ENCODE data around the gene B4GALNT3. TPM values are rescaled to one million over a fixed set of nuclear protein-coding genes. Genes with fewer than 3 reads are reported as not detected.

The B4GALNT3 gene
- total RNA-seq, 1 experiment from 2014 or later = 23.3 TPM

GRCh38 chr12:607541-608001 is 147.8 kb downstream of the B4GALNT3 start:
- H3K23me2 ChIP-seq (ENCODE audit: insufficient read length, low read depth, low read length, poor library complexity, severe bottlenecking) = no peaks in the 10 kb centered on the region
- no peaks in the 10 kb centered on the region for H3K4me1 ChIP-seq (ENCODE audit: insufficient read depth, low read length)
- no peak for TF ChIP-seq CTCF (conservative IDR thresholded peaks at IDR 0.05)
- Mint-ChIP-seq H3K27ac (peak overlapping the region in 2 of 3 experiments; percentile 37 to 78; a peak in 3 of 7 replicates), H3K4me1 (peaks cover 2 to 8% of the 10 kb centered on the region in 2 experiments; a peak in 3 of 4 replicates), H3K4me3 (no peak overlapping the region), H3K9me3 (no peaks in the 10 kb centered on the region), H3K27me3 (ENCODE audit: low read depth) (peaks cover 2% of the 10 kb centered on the region; the same call in 1 of the 2 replicates), H3K36me3 (ENCODE audit: insufficient read depth in 1 of 3, low read depth in 3 of 3) (no peaks in the 10 kb centered on the region)
- H4K8ac ChIP-seq (replicated peaks; ENCODE audit: insufficient read length, low read depth, low read length) = no peak overlapping the region
- no peak overlapping the region for H3K4me2 ChIP-seq (ENCODE audit: insufficient read depth, insufficient read length, low read length)
- no peak overlapping the region for H2BK20ac ChIP-seq (ENCODE audit: low read depth, low read length, poor library complexity, severe bottlenecking)
- H2BK15ac ChIP-seq (ENCODE audit: low read depth, low read length) = no peak overlapping the region
- no peak overlapping the region for H3K56ac ChIP-seq (ENCODE audit: insufficient read length, low read depth, low read length)
- H2BK5ac ChIP-seq (ENCODE audit: insufficient read length, low read length) = no peak overlapping the region
- no peak overlapping the region for H4K91ac ChIP-seq (ENCODE audit: insufficient read length, low read depth, low read length)
- no peaks in the 10 kb centered on the region for H3K79me1 ChIP-seq (ENCODE audit: insufficient read depth, low read depth, low read length, poor library complexity, severe bottlenecking)
- H2AFZ ChIP-seq (ENCODE audit: low read length) = no peak overlapping the region
- no peaks in the 10 kb centered on the region for H3K27me3 ChIP-seq (ENCODE audit: insufficient read depth, low read length)
- WGBS (ENCODE audit: extremely low coverage, insufficient read length, low lambda C conversion rate) = no CpG with 5 or more reads among the region's 5 CpGs
- H3K18ac ChIP-seq (ENCODE audit: insufficient read length, low read depth, low read length) = no peak overlapping the region
- H3K27ac ChIP-seq (ENCODE audit: insufficient read length, low read depth, low read length) = no peak overlapping the region
- H4K20me1 ChIP-seq (ENCODE audit: control insufficient read depth, insufficient read depth, insufficient read length) = no peaks in the 10 kb centered on the region
- H3T11ph ChIP-seq (ENCODE audit: low read length) = no peak overlapping the region
- H3K14ac ChIP-seq (ENCODE audit: insufficient read depth, low read length) = no peak overlapping the region
- no peak overlapping the region for H2BK120ac ChIP-seq (ENCODE audit: low read depth, low read length, poor library complexity, severe bottlenecking)
- H3K9ac ChIP-seq (ENCODE audit: extremely low read depth, insufficient read length, low read length) = no peak overlapping the region
- no peak overlapping the region for H4K5ac ChIP-seq (ENCODE audit: insufficient read length, low read depth, low read length)
- no peak overlapping the region for H3K4ac ChIP-seq (ENCODE audit: low read depth, low read length)
- H2BK12ac ChIP-seq (ENCODE audit: insufficient read length, low read depth, low read length) = no peak overlapping the region
- no peaks in the 10 kb centered on the region for H3K9me3 ChIP-seq (ENCODE audit: control insufficient read depth, low read depth, low read length)
- H3K23ac ChIP-seq (ENCODE audit: insufficient read length, low read depth, low read length) = no peak overlapping the region
- H3K79me2 ChIP-seq (ENCODE audit: insufficient read depth, low read length) = no peaks in the 10 kb centered on the region
- peak; percentile 61 for DNase-seq
- H2AK5ac ChIP-seq (ENCODE audit: insufficient read length, low read length) = no peak overlapping the region

Measured in H9 (cell line).